Epithelial cell of esophagus (primary cell): Measurements from ENCODE around the gene NRXN3.

ENCODE experiments used
- DNase-seq: peaks from one replicate; pipeline ENCODE4 v3.0.0; 2010; ENCODE audit warnings: low read depth
- H3K4me3 ChIP-seq: 2 replicates; pipeline ENCODE4 v1.5.1; 2011; ENCODE audit warnings: mild to moderate bottlenecking, low read length, control low read depth
- TF ChIP-seq, protein P1 (sequence below): IDR thresholded peaks from 2 replicates; pipeline ENCODE4 v1.5.1; 2011; ENCODE audit warnings: low read depth, mild to moderate bottlenecking, low read length, control low read depth, inconsistent platforms; ENCODE audit not compliant: insufficient read depth; ENCODE audit errors: missing control alignments

Gene NRXN3

DNA sequence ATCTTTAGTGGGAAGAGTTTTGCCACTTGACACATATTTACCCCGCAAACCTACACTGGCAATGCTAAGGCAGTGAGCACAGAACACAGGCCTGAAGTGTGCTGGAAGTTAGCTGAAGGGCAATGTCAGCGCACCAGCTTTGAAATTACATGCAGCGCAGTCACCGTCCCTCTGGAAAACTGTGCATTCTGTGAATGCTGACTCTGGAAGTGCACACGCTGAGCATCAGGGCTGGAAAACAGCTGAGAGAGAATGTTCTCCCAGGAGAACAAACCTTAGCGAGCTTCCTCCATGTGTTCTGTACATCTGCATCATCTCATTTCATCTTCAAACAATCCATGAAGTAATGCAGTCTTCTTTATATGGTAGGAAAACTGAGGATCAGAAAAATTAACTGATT is 448.2 kb downstream of the NRXN3 start:
- TF ChIP-seq, protein P1, sequence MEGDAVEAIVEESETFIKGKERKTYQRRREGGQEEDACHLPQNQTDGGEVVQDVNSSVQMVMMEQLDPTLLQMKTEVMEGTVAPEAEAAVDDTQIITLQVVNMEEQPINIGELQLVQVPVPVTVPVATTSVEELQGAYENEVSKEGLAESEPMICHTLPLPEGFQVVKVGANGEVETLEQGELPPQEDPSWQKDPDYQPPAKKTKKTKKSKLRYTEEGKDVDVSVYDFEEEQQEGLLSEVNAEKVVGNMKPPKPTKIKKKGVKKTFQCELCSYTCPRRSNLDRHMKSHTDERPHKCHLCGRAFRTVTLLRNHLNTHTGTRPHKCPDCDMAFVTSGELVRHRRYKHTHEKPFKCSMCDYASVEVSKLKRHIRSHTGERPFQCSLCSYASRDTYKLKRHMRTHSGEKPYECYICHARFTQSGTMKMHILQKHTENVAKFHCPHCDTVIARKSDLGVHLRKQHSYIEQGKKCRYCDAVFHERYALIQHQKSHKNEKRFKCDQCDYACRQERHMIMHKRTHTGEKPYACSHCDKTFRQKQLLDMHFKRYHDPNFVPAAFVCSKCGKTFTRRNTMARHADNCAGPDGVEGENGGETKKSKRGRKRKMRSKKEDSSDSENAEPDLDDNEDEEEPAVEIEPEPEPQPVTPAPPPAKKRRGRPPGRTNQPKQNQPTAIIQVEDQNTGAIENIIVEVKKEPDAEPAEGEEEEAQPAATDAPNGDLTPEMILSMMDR = no peak
- DNase-seq = no peak
- no peak overlapping the region for H3K4me3 ChIP-seq

DNA sequence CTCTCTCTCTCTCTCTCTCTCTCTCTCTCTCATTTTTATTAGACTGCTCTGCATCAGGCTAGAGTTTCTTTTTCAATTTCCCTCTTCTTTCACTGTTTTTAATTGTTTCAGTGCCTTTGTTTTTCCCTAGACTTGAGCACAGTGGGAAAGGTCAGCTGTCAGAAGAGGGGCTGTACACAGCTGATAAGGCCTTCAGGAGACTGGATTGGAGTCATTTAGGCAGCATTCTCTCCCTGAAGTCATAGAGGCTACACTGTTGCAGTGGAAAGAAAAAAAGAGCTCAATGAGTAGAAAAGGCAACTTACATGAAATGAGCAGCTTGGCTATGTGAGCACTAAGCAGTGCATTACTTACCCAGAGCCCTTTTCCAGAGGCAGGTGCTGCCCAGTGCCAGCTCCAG is 456.9 kb downstream of the NRXN3 start:
- DNase-seq = no peak
- H3K4me3 ChIP-seq = no peak overlapping the region
- TF ChIP-seq, protein P1 = no peak

DNA sequence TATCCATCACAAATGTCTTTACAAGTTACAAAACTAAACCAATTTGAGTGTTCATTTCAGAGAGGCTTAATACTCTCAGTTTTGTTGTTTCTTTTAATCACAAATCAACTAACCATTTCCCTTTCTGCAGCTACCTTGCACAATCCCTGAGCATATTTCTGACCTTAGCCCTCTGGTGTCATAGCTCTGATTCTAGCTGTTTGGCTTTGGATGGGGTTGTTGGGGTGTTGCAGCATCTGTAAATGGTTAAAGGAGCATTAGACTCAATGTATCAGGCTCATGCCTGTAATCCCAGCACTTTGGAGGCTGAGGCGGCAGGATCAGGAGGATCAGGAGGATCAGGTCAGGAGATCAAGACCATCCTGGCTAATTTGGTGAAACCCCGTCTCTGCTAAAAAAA is 461.4 kb downstream of the NRXN3 start:
- TF ChIP-seq, protein P1 = no peak
- DNase-seq = no peak

DNA sequence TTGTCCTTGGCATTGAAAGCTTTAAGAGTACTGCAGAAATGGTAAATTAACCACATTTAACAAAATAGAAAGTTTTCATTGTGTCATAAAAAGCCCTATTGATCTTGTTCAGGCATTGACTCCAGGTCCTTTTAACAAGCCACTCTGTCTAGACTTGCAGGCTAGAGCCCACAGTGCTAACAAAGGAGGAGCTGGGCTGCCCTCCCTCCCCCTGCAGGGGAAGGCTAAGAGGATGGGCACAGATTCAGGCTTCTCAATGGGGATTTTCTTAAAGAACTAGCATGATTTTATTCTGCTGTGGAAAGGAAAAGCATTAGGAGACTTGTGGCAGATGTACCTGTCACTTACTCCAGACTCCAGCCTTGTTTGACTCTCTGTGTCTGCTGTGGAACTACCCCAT is 463.6 kb downstream of the NRXN3 start:
- no peak for DNase-seq
- no peak overlapping the region for H3K4me3 ChIP-seq
- TF ChIP-seq, protein P1 = no peak

More for the DNA sequence above, 461.4 kb downstream of the NRXN3 start:
- no peak overlapping the region for H3K4me3 ChIP-seq

DNA sequence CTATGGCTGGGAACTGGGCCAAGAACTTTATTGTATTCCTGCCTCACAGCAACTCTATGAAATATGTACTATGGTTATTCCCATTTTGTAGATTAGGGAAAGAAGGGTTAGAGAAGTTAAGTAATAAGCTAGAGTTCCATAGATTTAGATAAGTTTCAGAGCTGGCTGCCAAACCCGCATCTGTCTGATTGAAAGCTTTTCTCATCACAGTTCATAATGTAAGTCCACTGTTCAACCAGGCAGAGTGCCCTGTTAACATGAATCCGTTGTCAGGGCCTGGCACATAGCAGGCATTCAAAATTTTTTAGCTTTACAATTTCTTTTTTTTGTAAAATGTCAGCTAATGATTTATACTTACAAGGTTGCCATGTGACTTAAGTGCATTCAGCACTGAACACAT is 467.3 kb downstream of the NRXN3 start:
- DNase-seq = no peak
- TF ChIP-seq, protein P1 = no peak
- H3K4me3 ChIP-seq = no peak overlapping the region

DNA sequence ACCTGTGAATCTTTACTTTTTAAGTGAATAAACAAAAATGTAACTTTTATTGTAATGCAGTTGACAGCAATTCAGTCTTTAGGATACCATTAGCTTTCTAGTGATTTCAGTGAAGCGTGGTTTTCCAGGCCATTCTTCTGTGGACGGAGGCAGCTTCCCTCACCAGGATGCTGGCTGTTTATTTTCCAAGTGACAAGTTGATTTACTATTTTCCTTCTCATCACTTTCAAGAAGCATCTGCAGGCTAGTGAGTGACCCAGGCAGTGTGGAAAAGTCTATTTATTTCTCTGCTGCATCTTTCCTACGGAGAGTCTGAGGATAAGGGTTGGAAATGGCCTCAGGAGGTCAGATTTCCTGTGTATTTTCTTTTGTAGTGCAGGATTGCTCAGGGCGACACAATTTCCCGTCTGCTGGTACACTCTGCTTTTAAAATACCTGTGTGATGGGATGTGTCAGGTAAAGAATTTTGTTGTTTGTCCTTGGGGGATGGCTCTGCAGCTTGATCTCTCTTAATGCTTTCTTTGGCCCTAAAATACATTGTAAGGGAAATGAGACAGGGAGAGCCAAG is 467.8 kb downstream of the NRXN3 start:
- DNase-seq = no peak
- TF ChIP-seq, protein P1 = no peak
- no peak overlapping the region for H3K4me3 ChIP-seq

DNA sequence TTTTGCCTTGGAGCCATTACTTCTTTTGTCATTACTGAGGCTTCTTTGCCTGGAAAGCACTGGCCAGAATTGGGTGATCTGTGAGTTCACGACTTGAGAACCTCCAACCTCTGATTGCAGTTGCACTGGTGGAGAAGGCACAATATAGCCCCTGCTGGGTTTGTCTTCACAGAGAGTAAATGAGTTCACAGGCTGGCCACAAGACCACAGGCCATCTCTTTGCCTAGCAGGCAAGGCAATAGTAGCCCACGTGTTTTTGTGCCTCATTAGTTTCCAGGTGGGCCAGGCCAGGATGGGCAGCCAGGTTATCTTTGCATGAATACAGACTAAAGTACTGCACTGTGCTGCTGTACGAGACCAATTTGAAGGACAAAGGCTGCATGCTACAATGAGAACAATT is 468.8 kb downstream of the NRXN3 start:
- no peak overlapping the region for H3K4me3 ChIP-seq
- DNase-seq = no peak
- TF ChIP-seq, protein P1 = no peak
